T-helper 1 cell treated with Interleukin-12 subunit alpha and Interleukin-12 subunit beta and Interleukin-4 antibody, amounts not matched to agents 30 μg/mL and 1 μg/mL, for 36 hours (primary cell): ENCODE data around the gene LILRB5.
"Not testable (repeated sequence)": the region's sequence is repeated elsewhere in the genome, so short reads cannot be mapped to it uniquely, and the experiment has no call there.

Experiments
- H3K27ac Mint-ChIP-seq: one replicate; pipeline ENCODE4 v1.8.0; 2021; ENCODE audit warnings: mild to moderate bottlenecking, mixed read lengths
- H3K27me3 Mint-ChIP-seq: one replicate; pipeline ENCODE4 v1.8.0; 2021; ENCODE audit warnings: low read depth, mixed read lengths
- H3K36me3 Mint-ChIP-seq: one replicate; pipeline ENCODE4 v1.8.0; 2021; ENCODE audit warnings: low read depth, mixed read lengths
- H3K4me1 Mint-ChIP-seq: one replicate; pipeline ENCODE4 v1.8.0; 2021; ENCODE audit warnings: low read depth, mixed read lengths
- H3K4me3 Mint-ChIP-seq: one replicate; pipeline ENCODE4 v1.8.0; 2021; ENCODE audit warnings: mild to moderate bottlenecking, moderate library complexity, mixed read lengths
- H3K9me3 Mint-ChIP-seq: one replicate; pipeline ENCODE4 v1.8.0; 2021; ENCODE audit warnings: mixed read lengths

The LILRB5 gene

GRCh38 chr19:54218960-54219661 is 38.0 kb downstream of the LILRB5 start:
- H3K27ac Mint-ChIP-seq = no peak overlapping the region
- peaks cover 6% of the 10 kb centered on the region for H3K36me3 Mint-ChIP-seq
- peaks cover 3% of the 10 kb centered on the region for H3K27me3 Mint-ChIP-seq
- H3K4me1 Mint-ChIP-seq = peaks cover 6% of the 10 kb centered on the region
- no peaks in the 10 kb centered on the region for H3K9me3 Mint-ChIP-seq
- no peak overlapping the region for H3K4me3 Mint-ChIP-seq

- H3K4me3 Mint-ChIP-seq = no peak overlapping the region
- no peaks in the 10 kb centered on the region for H3K9me3 Mint-ChIP-seq
- H3K36me3 Mint-ChIP-seq = peaks cover 6% of the 10 kb centered on the region
- no peaks in the 10 kb centered on the region for H3K27me3 Mint-ChIP-seq
- H3K27ac Mint-ChIP-seq = no peak overlapping the region
- H3K4me1 Mint-ChIP-seq = peaks cover 4% of the 10 kb centered on the region
Measured at GRCh38 chr19:54218259-54218658, 38.8 kb downstream of the LILRB5 start.

- not testable (repeated sequence) for H3K27ac Mint-ChIP-seq, H3K36me3 Mint-ChIP-seq
Measured at GRCh38 chr19:54217517-54218247, 39.4 kb downstream of the LILRB5 start.

GRCh38 chr19:54216869-54217268 is 40.2 kb downstream of the LILRB5 start:
- Mint-ChIP-seq H3K27me3 (no peaks in the 10 kb centered on the region), H3K9me3 (no peaks in the 10 kb centered on the region), H3K27ac (no peak overlapping the region), H3K36me3 (peaks cover 8% of the 10 kb centered on the region), H3K4me3 (no peak overlapping the region), H3K4me1 (no peaks in the 10 kb centered on the region)

More at GRCh38 chr19:54217517-54218247, 39.4 kb downstream of the LILRB5 start:
- H3K4me1 Mint-ChIP-seq, H3K9me3 Mint-ChIP-seq, H3K27me3 Mint-ChIP-seq, H3K4me3 Mint-ChIP-seq: not testable (repeated sequence)

- H3K27ac Mint-ChIP-seq = not testable (repeated sequence)
- H3K4me1 Mint-ChIP-seq = peaks cover 15% of the 10 kb centered on the region
Measured at GRCh38 chr19:54214734-54215133, 42.3 kb downstream of the LILRB5 start.

GRCh38 chr19:54214217-54214616 is 42.9 kb downstream of the LILRB5 start:
- not testable (repeated sequence) for H3K27ac Mint-ChIP-seq, H3K4me3 Mint-ChIP-seq, H3K27me3 Mint-ChIP-seq, H3K9me3 Mint-ChIP-seq
- Mint-ChIP-seq H3K36me3 (peaks cover 19% of the 10 kb centered on the region), H3K4me1 (peaks cover 15% of the 10 kb centered on the region)

More at GRCh38 chr19:54214734-54215133, 42.3 kb downstream of the LILRB5 start:
- H3K36me3 Mint-ChIP-seq = peaks cover 19% of the 10 kb centered on the region
- H3K9me3 Mint-ChIP-seq, H3K4me3 Mint-ChIP-seq, H3K27me3 Mint-ChIP-seq: not testable (repeated sequence)

- Mint-ChIP-seq H3K4me1 (peaks cover 35% of the 10 kb centered on the region), H3K27me3 (no peaks in the 10 kb centered on the region), H3K27ac (peak overlapping the region; percentile 65), H3K36me3 (peaks cover 37% of the 10 kb centered on the region), H3K9me3 (no peaks in the 10 kb centered on the region), H3K4me3 (no peak overlapping the region)
Measured at GRCh38 chr19:54211235-54211634, 45.8 kb downstream of the LILRB5 start.

- H3K9me3 Mint-ChIP-seq = no peaks in the 10 kb centered on the region
- peaks cover 43% of the 10 kb centered on the region for H3K36me3 Mint-ChIP-seq
- peak overlapping the region; percentile 39 for H3K4me3 Mint-ChIP-seq
- H3K27ac Mint-ChIP-seq = peak overlapping the region; percentile 65
- H3K27me3 Mint-ChIP-seq = no peaks in the 10 kb centered on the region
- H3K4me1 Mint-ChIP-seq = peaks cover 45% of the 10 kb centered on the region
Measured at GRCh38 chr19:54209811-54210494, 47.1 kb downstream of the LILRB5 start.

GRCh38 chr19:54209058-54209810 is 47.8 kb downstream of the LILRB5 start:
- H3K27me3 Mint-ChIP-seq = no peaks in the 10 kb centered on the region
- no peak overlapping the region for H3K4me3 Mint-ChIP-seq
- no peak overlapping the region for H3K27ac Mint-ChIP-seq
- peaks cover 50% of the 10 kb centered on the region for H3K36me3 Mint-ChIP-seq
- H3K9me3 Mint-ChIP-seq = no peaks in the 10 kb centered on the region
- H3K4me1 Mint-ChIP-seq = peaks cover 51% of the 10 kb centered on the region

- H3K9me3 Mint-ChIP-seq = no peaks in the 10 kb centered on the region
- H3K4me1 Mint-ChIP-seq = peaks cover 51% of the 10 kb centered on the region
- no peaks in the 10 kb centered on the region for H3K27me3 Mint-ChIP-seq
- peak overlapping the region; percentile 39 for H3K27ac Mint-ChIP-seq
- peaks cover 52% of the 10 kb centered on the region for H3K36me3 Mint-ChIP-seq
- H3K4me3 Mint-ChIP-seq = peak overlapping the region; percentile 19
Measured at GRCh38 chr19:54208784-54209057, 48.4 kb downstream of the LILRB5 start.

- H3K27ac Mint-ChIP-seq = peak overlapping the region; percentile 39
- H3K27me3 Mint-ChIP-seq = no peaks in the 10 kb centered on the region
- no peaks in the 10 kb centered on the region for H3K9me3 Mint-ChIP-seq
- peak overlapping the region; percentile 65 for H3K4me3 Mint-ChIP-seq
- peaks cover 55% of the 10 kb centered on the region for H3K36me3 Mint-ChIP-seq
- peaks cover 54% of the 10 kb centered on the region for H3K4me1 Mint-ChIP-seq
Measured at GRCh38 chr19:54207983-54208783, 48.9 kb downstream of the LILRB5 start.

GRCh38 chr19:54207676-54207982 is 49.4 kb downstream of the LILRB5 start:
- Mint-ChIP-seq H3K27me3 (no peaks in the 10 kb centered on the region), H3K4me1 (peaks cover 59% of the 10 kb centered on the region), H3K9me3 (no peaks in the 10 kb centered on the region), H3K27ac (peak overlapping the region; percentile 39), H3K36me3 (peaks cover 60% of the 10 kb centered on the region), H3K4me3 (peak overlapping the region; percentile 65)

- Mint-ChIP-seq H3K27ac (peak overlapping the region; percentile 39), H3K4me3 (peak overlapping the region; percentile 65), H3K36me3 (peaks cover 64% of the 10 kb centered on the region), H3K4me1 (peaks cover 61% of the 10 kb centered on the region)
- H3K27me3 Mint-ChIP-seq, H3K9me3 Mint-ChIP-seq: not testable (repeated sequence)
Measured at GRCh38 chr19:54207193-54207592, 49.9 kb downstream of the LILRB5 start.

GRCh38 chr19:54206831-54207177 is 50.3 kb downstream of the LILRB5 start:
- Mint-ChIP-seq H3K27ac (no peak overlapping the region), H3K4me3 (peak overlapping the region; percentile 65), H3K36me3 (peaks cover 68% of the 10 kb centered on the region), H3K27me3 (no peaks in the 10 kb centered on the region), H3K4me1 (peaks cover 65% of the 10 kb centered on the region), H3K9me3 (no peaks in the 10 kb centered on the region)
